Measurements from ENCODE around the gene DHRS4L2.

GRCh38 chr14:24054324-24054641 lies 65.6 kb downstream of the DHRS4L2 start:
- TF ChIP-seq, protein P1, sequence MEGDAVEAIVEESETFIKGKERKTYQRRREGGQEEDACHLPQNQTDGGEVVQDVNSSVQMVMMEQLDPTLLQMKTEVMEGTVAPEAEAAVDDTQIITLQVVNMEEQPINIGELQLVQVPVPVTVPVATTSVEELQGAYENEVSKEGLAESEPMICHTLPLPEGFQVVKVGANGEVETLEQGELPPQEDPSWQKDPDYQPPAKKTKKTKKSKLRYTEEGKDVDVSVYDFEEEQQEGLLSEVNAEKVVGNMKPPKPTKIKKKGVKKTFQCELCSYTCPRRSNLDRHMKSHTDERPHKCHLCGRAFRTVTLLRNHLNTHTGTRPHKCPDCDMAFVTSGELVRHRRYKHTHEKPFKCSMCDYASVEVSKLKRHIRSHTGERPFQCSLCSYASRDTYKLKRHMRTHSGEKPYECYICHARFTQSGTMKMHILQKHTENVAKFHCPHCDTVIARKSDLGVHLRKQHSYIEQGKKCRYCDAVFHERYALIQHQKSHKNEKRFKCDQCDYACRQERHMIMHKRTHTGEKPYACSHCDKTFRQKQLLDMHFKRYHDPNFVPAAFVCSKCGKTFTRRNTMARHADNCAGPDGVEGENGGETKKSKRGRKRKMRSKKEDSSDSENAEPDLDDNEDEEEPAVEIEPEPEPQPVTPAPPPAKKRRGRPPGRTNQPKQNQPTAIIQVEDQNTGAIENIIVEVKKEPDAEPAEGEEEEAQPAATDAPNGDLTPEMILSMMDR (conservative IDR thresholded peaks at IDR 0.05; ENCODE audit: low read depth, low read length): no peak
- TF ChIP-seq RFX5 (IDR thresholded peaks at IDR 0.05; ENCODE audit: low read depth, low read length): no peak
- TF ChIP-seq CHD1 (IDR thresholded peaks at IDR 0.05; ENCODE audit: low read depth, low read length): no peak
- no peak for TF ChIP-seq MXI1 (IDR thresholded peaks at IDR 0.05; ENCODE audit: borderline replicate concordance, low read depth, low read length)
